Spinal cord (tissue), 10 donors: Measurements from ENCODE around the gene KRTAP4-8. TPM values are rescaled to one million over a fixed set of nuclear protein-coding genes. Genes with fewer than 3 reads are reported as not detected.
"Not testable (repeated sequence)": the region's sequence is repeated elsewhere in the genome, so short reads cannot be mapped to it uniquely, and the experiment has no call there.

Experiments
- DNase-seq, 6 donors: peaks; one replicate each; pipeline versions ENCODE4 v3.0.0 to v3.0.0-alpha.2; 2013 to 2015; ENCODE audit warnings: low spot score in 6 of 6, low read depth in 4 of 6
- H3K27ac ChIP-seq: one replicate; pipeline ENCODE4 v1.5.1; 2013; ENCODE audit warnings: low read depth, low read length, control low read depth
- H3K27me3 ChIP-seq: one replicate; pipeline ENCODE4 v1.6.1; 2013; ENCODE audit warnings: low read length; ENCODE audit not compliant: control insufficient read depth, insufficient read depth
- H3K36me3 ChIP-seq: one replicate; pipeline ENCODE4 v1.6.1; 2013; ENCODE audit warnings: low read length; ENCODE audit not compliant: control insufficient read depth, insufficient read depth
- H3K4me1 ChIP-seq: one replicate; pipeline ENCODE4 v1.6.1; 2013; ENCODE audit warnings: low read length; ENCODE audit not compliant: control insufficient read depth, insufficient read depth
- H3K4me3 ChIP-seq: one replicate; pipeline ENCODE4 v1.5.1; 2013; ENCODE audit warnings: low read depth, low read length, control low read depth
- H3K9me3 ChIP-seq: one replicate; pipeline ENCODE4 v1.6.1; 2013; ENCODE audit warnings: low read length; ENCODE audit not compliant: control insufficient read depth, insufficient read depth
- WGBS: methylation state at CpG from one replicate; pipeline ENCODE4 v1.1.5; 2013; ENCODE audit warnings: missing lambda C conversion rate; ENCODE audit not compliant: insufficient coverage; 5-methylcytosine and 5-hydroxymethylcytosine counted together
- polyA plus RNA-seq, 2 donors: library from polyadenylated mRNA; unstranded; fragments of 120-200 nt; gene quantifications; one replicate each; pipeline ENCODE4 v1.2.1, GENCODE V29; 2013; ENCODE audit not compliant: insufficient read length in 2 of 2
- total RNA-seq, 2 donors: library from RNA; depleted of rRNA in 1 of 2; stranded (reverse); fragments of 120-200 nt in 1 of 2; fragments of >200 nt in 1 of 2; gene quantifications; one replicate each; pipeline versions ENCODE4 v1.2.3 to v1.2.4, GENCODE V29; 2013 to 2014
- donor health status: healthy.

KRTAP4-8 gene
- total and polyA plus RNA-seq, 4 donors = not detected

GRCh38 chr17:41096055-41096454, 1.9 kb downstream of the KRTAP4-8 start:
- Histone ChIP-seq H3K27ac (no peak overlapping the region), H3K4me1 (no peaks in the 10 kb centered on the region), H3K36me3 (no peaks in the 10 kb centered on the region), H3K27me3 (no peaks in the 10 kb centered on the region), H3K4me3 (no peak overlapping the region), H3K9me3 (no peaks in the 10 kb centered on the region)
- no peak for DNase-seq
- WGBS = 76% methylated on average over 3 of the region's 7 CpGs

- not testable (repeated sequence) for H3K36me3 ChIP-seq, H3K27me3 ChIP-seq, H3K4me3 ChIP-seq, H3K9me3 ChIP-seq, H3K4me1 ChIP-seq, H3K27ac ChIP-seq, DNase-seq
- WGBS = no CpG with 5 or more reads among the region's 4 CpGs
Measured at GRCh38 chr17:41088760-41089352, 9.1 kb downstream of the KRTAP4-8 start.

- not testable (repeated sequence) for H3K27ac ChIP-seq, H3K4me1 ChIP-seq, H3K36me3 ChIP-seq, H3K27me3 ChIP-seq, H3K9me3 ChIP-seq, H3K4me3 ChIP-seq, DNase-seq
- WGBS = 84% methylated on average over 12 of the region's 14 CpGs
Measured at GRCh38 chr17:41084100-41084856, 13.7 kb downstream of the KRTAP4-8 start, which contains the start of gene KRTAP4-7. TSS of gene KRTAP4-7 (plus strand) at chr17:41084150. CDS start at chr17:41084207, 57 bp downstream.

- WGBS = no CpG with 5 or more reads among the region's 2 CpGs
- not testable (repeated sequence) for H3K27ac ChIP-seq, H3K4me3 ChIP-seq, H3K4me1 ChIP-seq, H3K36me3 ChIP-seq, DNase-seq, H3K27me3 ChIP-seq, H3K9me3 ChIP-seq
Measured at GRCh38 chr17:41083427-41083826, 14.5 kb downstream of the KRTAP4-8 start.

- no peak for DNase-seq
- no peaks in the 10 kb centered on the region for H3K4me1 ChIP-seq
- no peak overlapping the region for H3K4me3 ChIP-seq
- WGBS = 76% methylated on average over 2 of the region's 4 CpGs
- H3K27ac ChIP-seq = no peak overlapping the region
- no peaks in the 10 kb centered on the region for H3K9me3 ChIP-seq
- H3K27me3 ChIP-seq = no peaks in the 10 kb centered on the region
- no peaks in the 10 kb centered on the region for H3K36me3 ChIP-seq
Measured at GRCh38 chr17:41082626-41083025, 15.3 kb downstream of the KRTAP4-8 start.

- H3K4me1 ChIP-seq = no peaks in the 10 kb centered on the region
- no peak overlapping the region for H3K4me3 ChIP-seq
- no peaks in the 10 kb centered on the region for H3K36me3 ChIP-seq
- DNase-seq = no peak
- no peaks in the 10 kb centered on the region for H3K27me3 ChIP-seq
- H3K27ac ChIP-seq = no peak overlapping the region
- no peaks in the 10 kb centered on the region for H3K9me3 ChIP-seq
Measured at GRCh38 chr17:41076788-41077187, 21.2 kb downstream of the KRTAP4-8 start.

GRCh38 chr17:41073676-41074075, 24.3 kb downstream of the KRTAP4-8 start:
- Histone ChIP-seq H3K27ac (no peak overlapping the region), H3K9me3 (no peaks in the 10 kb centered on the region), H3K4me1 (no peaks in the 10 kb centered on the region), H3K4me3 (no peak overlapping the region), H3K36me3 (no peaks in the 10 kb centered on the region), H3K27me3 (no peaks in the 10 kb centered on the region)
- WGBS = no CpG with 5 or more reads among the region's 2 CpGs
- DNase-seq = no peak

GRCh38 chr17:41071606-41072360, 26.2 kb downstream of the KRTAP4-8 start:
- Histone ChIP-seq H3K27me3 (no peaks in the 10 kb centered on the region), H3K36me3 (no peaks in the 10 kb centered on the region), H3K4me3 (no peak overlapping the region), H3K4me1 (no peaks in the 10 kb centered on the region), H3K9me3 (no peaks in the 10 kb centered on the region), H3K27ac (no peak overlapping the region)
- WGBS = 86% methylated on average over 4 of the region's 5 CpGs
- no peak for DNase-seq

- no peaks in the 10 kb centered on the region for H3K4me1 ChIP-seq
- H3K9me3 ChIP-seq = no peaks in the 10 kb centered on the region
- H3K27me3 ChIP-seq = no peaks in the 10 kb centered on the region
- H3K27ac ChIP-seq = no peak overlapping the region
- no peak overlapping the region for H3K4me3 ChIP-seq
- 95% methylated on average over 2 of the region's 3 CpGs for WGBS
- H3K36me3 ChIP-seq = no peaks in the 10 kb centered on the region
- DNase-seq = no peak
Measured at GRCh38 chr17:41069031-41069430, 28.9 kb downstream of the KRTAP4-8 start.
